ENCODE data around the gene SASS6. TPM values are rescaled to one million over a fixed set of nuclear protein-coding genes. Genes with fewer than 3 reads are reported as not detected.

Gene SASS6
- total and polyA plus RNA-seq, 2 donors (not counting 3 experiments of a cell fraction or from before 2014, with no cell fraction given) = 0.44 to 7.3 TPM

DNA sequence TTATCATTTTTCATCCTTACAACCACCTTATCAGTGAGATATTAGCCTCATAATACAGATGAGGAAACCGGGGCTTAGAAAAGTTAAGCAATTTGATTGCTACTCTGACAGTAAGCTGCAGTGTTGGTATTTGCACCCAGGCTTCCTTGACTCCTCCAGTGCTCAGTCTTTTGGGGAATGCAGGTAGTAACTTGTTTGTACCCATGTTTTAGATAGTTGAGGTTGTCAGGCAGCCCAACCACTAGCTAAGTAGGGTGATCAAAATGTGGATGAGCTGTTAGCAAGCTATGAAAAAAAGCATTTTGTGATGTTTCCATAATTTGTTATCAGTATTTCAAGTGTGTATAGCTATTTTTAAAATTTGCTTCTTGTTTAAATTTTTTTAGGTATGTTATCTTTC lies 80.8 kb downstream of the SASS6 start:
- POLR2A ChIA-PET = no interaction called here
- intact Hi-C loops (cut with micrococcal nuclease) = no loop called here
- Histone ChIP-seq H3K9ac (replicated peaks; ENCODE audit: extremely low read depth, insufficient read depth, low read length) (no peak overlapping the region), H3K4me2 (ENCODE audit: insufficient read depth, low read length) (no peak overlapping the region), H4K20me1 (replicated peaks; ENCODE audit: control insufficient read depth, extremely low read depth, insufficient read depth, low read length) (peaks cover 2% of the 10 kb centered on the region), H3K27me3 (ENCODE audit: control insufficient read depth in 2 of 2, insufficient read depth in 2 of 2, low read length in 2 of 2) (no peaks in the 10 kb centered on the region), H2AFZ (ENCODE audit: low read depth, low read length) (no peak overlapping the region), H3K79me2 (ENCODE audit: control insufficient read depth, insufficient read depth, low read length) (peaks cover 76% of the 10 kb centered on the region), H3K36me3 (ENCODE audit: control insufficient read depth in 2 of 2, extremely low read depth in 1 of 2, insufficient read depth in 2 of 2, low read length in 2 of 2) (peaks cover 0 to 3% of the 10 kb centered on the region in 2 experiments), H3K9me1 (replicated peaks; ENCODE audit: control insufficient read depth, extremely low read depth, insufficient read depth, low read length) (no peaks in the 10 kb centered on the region), H3K4me3 (replicated peaks in 1 of 3; ENCODE audit: insufficient read depth in 1 of 3, low read depth in 1 of 3, low read length in 3 of 3) (no peak overlapping the region), H3K27ac (ENCODE audit: insufficient read depth, low read depth, low read length) (no peak overlapping the region), H3K4me1 (ENCODE audit: control insufficient read depth, extremely low read depth, insufficient read depth, low read length) (no peaks in the 10 kb centered on the region), H3K9me3 (replicated peaks; ENCODE audit: control insufficient read depth, insufficient read depth, low read length) (no peaks in the 10 kb centered on the region)
- CTCF ChIA-PET = interaction anchor here (1.8 kb wide), 1 partner anchor 10 kb away, joined by 6 read pairs; no protein-coding TSS in a partner anchor
- dilution Hi-C loops (cut with MboI; ENCODE audit: extremely low pct_ligation_motif_present, low sequenced_read_pairs) = no loop called here
- TF ChIP-seq JUN (IDR thresholded peaks at IDR 0.05; ENCODE audit: borderline replicate concordance, insufficient read depth, insufficient read length, low read depth) = no peak
- TF ChIP-seq, protein P1, sequence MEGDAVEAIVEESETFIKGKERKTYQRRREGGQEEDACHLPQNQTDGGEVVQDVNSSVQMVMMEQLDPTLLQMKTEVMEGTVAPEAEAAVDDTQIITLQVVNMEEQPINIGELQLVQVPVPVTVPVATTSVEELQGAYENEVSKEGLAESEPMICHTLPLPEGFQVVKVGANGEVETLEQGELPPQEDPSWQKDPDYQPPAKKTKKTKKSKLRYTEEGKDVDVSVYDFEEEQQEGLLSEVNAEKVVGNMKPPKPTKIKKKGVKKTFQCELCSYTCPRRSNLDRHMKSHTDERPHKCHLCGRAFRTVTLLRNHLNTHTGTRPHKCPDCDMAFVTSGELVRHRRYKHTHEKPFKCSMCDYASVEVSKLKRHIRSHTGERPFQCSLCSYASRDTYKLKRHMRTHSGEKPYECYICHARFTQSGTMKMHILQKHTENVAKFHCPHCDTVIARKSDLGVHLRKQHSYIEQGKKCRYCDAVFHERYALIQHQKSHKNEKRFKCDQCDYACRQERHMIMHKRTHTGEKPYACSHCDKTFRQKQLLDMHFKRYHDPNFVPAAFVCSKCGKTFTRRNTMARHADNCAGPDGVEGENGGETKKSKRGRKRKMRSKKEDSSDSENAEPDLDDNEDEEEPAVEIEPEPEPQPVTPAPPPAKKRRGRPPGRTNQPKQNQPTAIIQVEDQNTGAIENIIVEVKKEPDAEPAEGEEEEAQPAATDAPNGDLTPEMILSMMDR (IDR thresholded peaks at IDR 0.05; ENCODE audit: extremely low read depth in 1 of 2, insufficient read depth in 1 of 2, low read depth in 1 of 2, low read length in 2 of 2) = no peak
- BruUV-seq (replicated peaks) = no TSS peak
- no peak for DNase-seq (ENCODE audit: low read depth, low spot score)
- FAIRE-seq = no peak

DNA sequence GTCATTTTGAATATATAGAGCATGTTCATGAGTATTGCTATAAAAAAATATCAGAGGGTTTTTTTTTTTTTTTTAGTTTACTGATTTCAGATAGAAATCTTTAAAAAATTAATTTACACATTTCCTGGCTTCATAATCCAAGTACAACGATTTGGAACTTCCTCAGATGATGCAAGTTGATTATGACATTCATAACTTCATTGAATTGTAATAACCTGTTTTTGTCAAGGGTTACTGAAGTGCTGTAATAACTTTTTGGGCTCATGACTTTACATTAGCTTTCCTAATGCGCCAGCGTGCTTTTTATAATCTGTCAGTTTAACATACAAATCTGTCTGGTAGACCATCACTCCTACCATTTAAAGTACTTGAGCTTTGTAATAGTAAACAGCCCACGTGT lies 81.3 kb downstream of the SASS6 start:
- no peak for TF ChIP-seq JUN (IDR thresholded peaks at IDR 0.05; ENCODE audit: borderline replicate concordance, insufficient read depth, insufficient read length, low read depth)
- TF ChIP-seq, protein P1 (IDR thresholded peaks at IDR 0.05; ENCODE audit: extremely low read depth in 1 of 2, insufficient read depth in 1 of 2, low read depth in 1 of 2, low read length in 2 of 2) = no peak
- TF ChIP-seq EZH2 (IDR thresholded peaks at IDR 0.05; ENCODE audit: borderline replicate concordance, low read depth, low read length, severe bottlenecking) = no peak
- TF ChIP-seq GATA2 (IDR thresholded peaks at IDR 0.05; ENCODE audit: insufficient read depth, insufficient read length, low read depth, low read length) = no peak
- no peak for TF ChIP-seq POLR2A (IDR thresholded peaks at IDR 0.05; ENCODE audit: low read depth, low read length)
- FAIRE-seq = no peak
- POLR2A ChIA-PET = no interaction called here
- no peaks in the 10 kb centered on the region for H3K27me3 ChIP-seq (ENCODE audit: control insufficient read depth in 2 of 2, insufficient read depth in 2 of 2, low read length in 2 of 2)
- intact Hi-C loops (cut with micrococcal nuclease) = no loop called here
- CTCF ChIA-PET = interaction anchor here (1.8 kb wide), 1 partner anchor 10 kb away, joined by 6 read pairs; no protein-coding TSS in a partner anchor
- H3K9ac ChIP-seq (replicated peaks; ENCODE audit: extremely low read depth, insufficient read depth, low read length) = no peak overlapping the region
- dilution Hi-C loops (cut with MboI; ENCODE audit: extremely low pct_ligation_motif_present, low sequenced_read_pairs) = no loop called here
- H3K9me1 ChIP-seq (replicated peaks; ENCODE audit: control insufficient read depth, extremely low read depth, insufficient read depth, low read length) = no peaks in the 10 kb centered on the region
- H4K20me1 ChIP-seq (replicated peaks; ENCODE audit: control insufficient read depth, extremely low read depth, insufficient read depth, low read length) = peaks cover 2% of the 10 kb centered on the region
- no peak overlapping the region for H3K4me3 ChIP-seq (replicated peaks in 1 of 3; ENCODE audit: insufficient read depth in 1 of 3, low read depth in 1 of 3, low read length in 3 of 3)
- no peaks in the 10 kb centered on the region for H3K9me3 ChIP-seq (replicated peaks; ENCODE audit: control insufficient read depth, insufficient read depth, low read length)
- peaks cover 79% of the 10 kb centered on the region for H3K79me2 ChIP-seq (ENCODE audit: control insufficient read depth, insufficient read depth, low read length)
- no peak for DNase-seq (ENCODE audit: low read depth, low spot score)
- H3K36me3 ChIP-seq (ENCODE audit: control insufficient read depth in 2 of 2, extremely low read depth in 1 of 2, insufficient read depth in 2 of 2, low read length in 2 of 2) = peaks cover 0 to 3% of the 10 kb centered on the region in 2 experiments
- no peaks in the 10 kb centered on the region for H3K4me1 ChIP-seq (ENCODE audit: control insufficient read depth, extremely low read depth, insufficient read depth, low read length)
- BruUV-seq (replicated peaks) = no TSS peak
- H3K27ac ChIP-seq (ENCODE audit: insufficient read depth, low read depth, low read length) = no peak overlapping the region
- no peak overlapping the region for H2AFZ ChIP-seq (ENCODE audit: low read depth, low read length)
- no peak overlapping the region for H3K4me2 ChIP-seq (ENCODE audit: insufficient read depth, low read length)
